BLaER1 treated with 17β-estradiol and CSF1 and Interleukin-3, amounts not matched to agents 10 nM and 100 nM (cell line): ENCODE measurements around the gene PTPRQ.

Experiments used
- H3K27ac ChIP-seq, 11 experiments: shearing (Covaris generic); formaldehyde crosslinking; 2 replicates each; pipeline ENCODE4 v1.8.1; 2022
- H3K27me3 ChIP-seq, 11 experiments: shearing (Covaris generic); formaldehyde crosslinking; 2 replicates each; pipeline ENCODE4 v1.8.1; 2022
- H3K36me3 ChIP-seq, 11 experiments: shearing (Covaris generic); formaldehyde crosslinking; 2 replicates each; pipeline ENCODE4 v1.8.1; 2022
- H3K4me1 ChIP-seq, 10 experiments: shearing (Covaris generic); formaldehyde crosslinking; 2 replicates each; pipeline ENCODE4 v1.8.1; 2022
- H3K4me2 ChIP-seq, 11 experiments: shearing (Covaris generic); formaldehyde crosslinking; 2 replicates each; pipeline ENCODE4 v1.8.1; 2022
- H3K4me3 ChIP-seq, 10 experiments: shearing (Covaris generic); formaldehyde crosslinking; 2 replicates each; pipeline ENCODE4 v1.8.1; 2022
- H3K9ac ChIP-seq, 11 experiments: shearing (Covaris generic); formaldehyde crosslinking; 2 replicates each; pipeline ENCODE4 v1.8.1; 2022
- H3K9me3 ChIP-seq, 11 experiments: shearing (Covaris generic); formaldehyde crosslinking; replicated peaks in 1 of 11; 2 replicates each; pipeline ENCODE4 v1.8.1; 2022
- H4K20me1 ChIP-seq, 11 experiments: shearing (Covaris generic); formaldehyde crosslinking; 2 replicates each; pipeline ENCODE4 v1.8.1; 2022
- Cebpa-rat ChIP-seq, 11 experiments: shearing (Covaris generic); IDR thresholded peaks; 2 replicates each; pipeline ENCODE4 v1.8.1; 2022

Gene PTPRQ

GRCh38 chr12:80679346-80680131 lies 235.5 kb downstream of the PTPRQ start:
- Histone ChIP-seq H3K9me3 (no peaks in the 10 kb centered on the region), H3K4me2 (no peak overlapping the region), H3K9ac (no peak overlapping the region), H3K27ac (no peak overlapping the region), H3K27me3 (no peaks in the 10 kb centered on the region), H3K4me3 (no peak overlapping the region), H4K20me1 (no peaks in the 10 kb centered on the region; a peak in 1 of 22 replicates), H3K36me3 (no peaks in the 10 kb centered on the region), H3K4me1 (no peaks in the 10 kb centered on the region)
- no peak for TF ChIP-seq Cebpa-rat (IDR thresholded peaks at IDR 0.05)

GRCh38 chr12:80681287-80681686 lies 237.3 kb downstream of the PTPRQ start:
- Histone ChIP-seq H3K9me3 (no peaks in the 10 kb centered on the region), H4K20me1 (no peaks in the 10 kb centered on the region; a peak in 1 of 22 replicates), H3K27me3 (no peaks in the 10 kb centered on the region), H3K4me3 (no peak overlapping the region), H3K4me2 (no peak overlapping the region), H3K27ac (no peak overlapping the region), H3K9ac (no peak overlapping the region), H3K36me3 (no peaks in the 10 kb centered on the region), H3K4me1 (no peaks in the 10 kb centered on the region)
- no peak for TF ChIP-seq Cebpa-rat (IDR thresholded peaks at IDR 0.05)

GRCh38 chr12:80681786-80682185 lies 237.8 kb downstream of the PTPRQ start:
- Histone ChIP-seq H3K4me2 (no peak overlapping the region), H3K36me3 (no peaks in the 10 kb centered on the region), H4K20me1 (no peaks in the 10 kb centered on the region), H3K4me3 (no peak overlapping the region), H3K27ac (no peak overlapping the region), H3K9ac (no peak overlapping the region), H3K9me3 (no peaks in the 10 kb centered on the region), H3K27me3 (no peaks in the 10 kb centered on the region), H3K4me1 (no peaks in the 10 kb centered on the region)
- TF ChIP-seq Cebpa-rat (IDR thresholded peaks at IDR 0.05): no peak

GRCh38 chr12:80684077-80684495 lies 240.1 kb downstream of the PTPRQ start:
- no peaks in the 10 kb centered on the region for H3K4me1 ChIP-seq
- H4K20me1 ChIP-seq: no peaks in the 10 kb centered on the region
- H3K27me3 ChIP-seq: no peaks in the 10 kb centered on the region
- no peak for TF ChIP-seq Cebpa-rat (IDR thresholded peaks at IDR 0.05)
- H3K4me3 ChIP-seq: no peak overlapping the region
- H3K4me2 ChIP-seq: no peak overlapping the region
- H3K9ac ChIP-seq: no peak overlapping the region
- no peaks in the 10 kb centered on the region for H3K36me3 ChIP-seq
- no peak overlapping the region for H3K27ac ChIP-seq
- H3K9me3 ChIP-seq: no peaks in the 10 kb centered on the region

- Histone ChIP-seq H3K4me2 (no peak overlapping the region), H3K4me3 (no peak overlapping the region), H3K9me3 (no peaks in the 10 kb centered on the region), H3K9ac (no peak overlapping the region), H3K4me1 (no peaks in the 10 kb centered on the region), H3K36me3 (no peaks in the 10 kb centered on the region), H3K27ac (no peak overlapping the region), H4K20me1 (no peaks in the 10 kb centered on the region), H3K27me3 (no peaks in the 10 kb centered on the region)
- no peak for TF ChIP-seq Cebpa-rat (IDR thresholded peaks at IDR 0.05)
These were observed 246.1 kb downstream of the PTPRQ start for GRCh38 chr12:80690090-80690489.

- Histone ChIP-seq H3K9ac (no peak overlapping the region), H3K4me1 (no peaks in the 10 kb centered on the region), H3K27me3 (no peaks in the 10 kb centered on the region), H3K36me3 (no peaks in the 10 kb centered on the region), H3K4me3 (no peak overlapping the region), H3K4me2 (no peak overlapping the region), H4K20me1 (no peaks in the 10 kb centered on the region), H3K27ac (no peak overlapping the region), H3K9me3 (no peaks in the 10 kb centered on the region)
- TF ChIP-seq Cebpa-rat (IDR thresholded peaks at IDR 0.05): no peak
These were observed 246.5 kb downstream of the PTPRQ start for GRCh38 chr12:80690513-80690912.

- H3K4me3 ChIP-seq: no peak overlapping the region
- no peaks in the 10 kb centered on the region for H4K20me1 ChIP-seq
These were observed 248.1 kb downstream of the PTPRQ start for GRCh38 chr12:80692114-80692513.

GRCh38 chr12:80697270-80697887 lies 253.3 kb downstream of the PTPRQ start:
- Histone ChIP-seq H3K27me3 (no peaks in the 10 kb centered on the region), H4K20me1 (no peaks in the 10 kb centered on the region), H3K36me3 (no peaks in the 10 kb centered on the region), H3K4me3 (no peak overlapping the region), H3K4me2 (no peak overlapping the region), H3K9me3 (no peaks in the 10 kb centered on the region), H3K27ac (no peak overlapping the region), H3K4me1 (no peaks in the 10 kb centered on the region), H3K9ac (no peak overlapping the region)
- TF ChIP-seq Cebpa-rat (IDR thresholded peaks at IDR 0.05): no peak

More at GRCh38 chr12:80692114-80692513, 248.1 kb downstream of the PTPRQ start:
- no peak overlapping the region for H3K9ac ChIP-seq
- TF ChIP-seq Cebpa-rat (IDR thresholded peaks at IDR 0.05): no peak
- no peak overlapping the region for H3K4me2 ChIP-seq
- H3K4me1 ChIP-seq: no peaks in the 10 kb centered on the region
- no peaks in the 10 kb centered on the region for H3K9me3 ChIP-seq
- no peak overlapping the region for H3K27ac ChIP-seq
- no peaks in the 10 kb centered on the region for H3K36me3 ChIP-seq
- H3K27me3 ChIP-seq: no peaks in the 10 kb centered on the region

GRCh38 chr12:80698256-80698655 lies 254.2 kb downstream of the PTPRQ start:
- Histone ChIP-seq H3K4me3 (no peak overlapping the region), H3K9me3 (no peaks in the 10 kb centered on the region), H3K4me2 (no peak overlapping the region), H4K20me1 (no peaks in the 10 kb centered on the region), H3K4me1 (no peaks in the 10 kb centered on the region), H3K36me3 (no peaks in the 10 kb centered on the region), H3K27me3 (no peaks in the 10 kb centered on the region), H3K9ac (no peak overlapping the region), H3K27ac (no peak overlapping the region)
- TF ChIP-seq Cebpa-rat (IDR thresholded peaks at IDR 0.05): no peak
